Measurements from ENCODE around the gene FRY.

GRCh38 chr13:32203736-32204135, 172.2 kb downstream of the FRY start:
- TF ChIP-seq CTCF (IDR thresholded peaks at IDR 0.05): no peak
- no peak for TF ChIP-seq POLR2A (IDR thresholded peaks at IDR 0.05)

All from uterus (tissue), 2 donors.